ENCODE measurements around the gene IRF9. TPM values are rescaled to one million over a fixed set of nuclear protein-coding genes. Genes with fewer than 3 reads are reported as not detected.

The IRF9 gene
- total RNA-seq, 2 experiments from 2014 or later = 172 to 209 TPM

- H3K4me3 Mint-ChIP-seq = no peak overlapping the region
- peaks cover 71% of the 10 kb centered on the region for H3K36me3 Mint-ChIP-seq (ENCODE audit: low read depth)
- intact Hi-C loops (cut with DNase I, micrococcal nuclease) = loop anchor here in 1 of 2 experiments (2.0 kb wide), 1 partner anchor 145 kb away; no protein-coding TSS in a partner anchor
- peaks cover 32% of the 10 kb centered on the region for H3K4me1 Mint-ChIP-seq
- no peak for DNase-seq
- CTCF ChIA-PET = interaction anchor here (0.6 to 3.6 kb wide), 15 partner anchors 9 to 147 kb away, joined by 3 to 43 read pairs (median 14); partner anchors contain the start of genes CIDEB, DCAF11, EMC9 and NRL
- POLR2A ChIA-PET = interaction anchor here (1.2 to 3.6 kb wide), 8 partner anchors 9 to 79 kb away, joined by 3 to 36 read pairs (median 7); partner anchors contain the start of genes CHMP4A, DCAF11, EMC9 and NRL
- H3K9me3 Mint-ChIP-seq (ENCODE audit: low read depth) = no peaks in the 10 kb centered on the region
- ATAC-seq = no peak
- H3K27ac Mint-ChIP-seq = peak overlapping the region; percentile 97
- no peaks in the 10 kb centered on the region for H3K27me3 Mint-ChIP-seq
Measured at GRCh38 chr14:24159777-24160498, 1.1 kb upstream of the IRF9 start.

- Mint-ChIP-seq H3K9me3 (ENCODE audit: low read depth) (no peaks in the 10 kb centered on the region), H3K27me3 (no peaks in the 10 kb centered on the region), H3K4me1 (peaks cover 35% of the 10 kb centered on the region), H3K4me3 (peak overlapping the region; percentile 84), H3K36me3 (ENCODE audit: low read depth) (peaks cover 72% of the 10 kb centered on the region), H3K27ac (peak overlapping the region; percentile 97)
- DNase-seq = no peak
- POLR2A ChIA-PET = interaction anchor here (0.6 to 3.6 kb wide), 13 partner anchors 9 to 80 kb away, joined by 3 to 36 read pairs (median 5); partner anchors contain the start of genes CHMP4A, DCAF11, EMC9 and MDP1
- intact Hi-C loops (cut with DNase I, micrococcal nuclease) = loop anchor here in 1 of 2 experiments (2.0 kb wide), 1 partner anchor 146 kb away; no protein-coding TSS in a partner anchor
- ATAC-seq = no peak
- CTCF ChIA-PET = interaction anchor here (0.6 to 3.6 kb wide), 27 partner anchors 8 to 172 kb away, joined by 3 to 43 read pairs (median 6); partner anchors contain the start of genes CIDEB, DCAF11, DHRS4L2 and EMC9
Measured at GRCh38 chr14:24160499-24160849, 591 bp upstream of the IRF9 start.

- ATAC-seq = peak; percentile 13
- Mint-ChIP-seq H3K27me3 (no peaks in the 10 kb centered on the region), H3K36me3 (ENCODE audit: low read depth) (peaks cover 76% of the 10 kb centered on the region), H3K27ac (peak overlapping the region; percentile 97), H3K4me1 (peaks cover 38% of the 10 kb centered on the region), H3K4me3 (peak overlapping the region; percentile 84), H3K9me3 (ENCODE audit: low read depth) (no peaks in the 10 kb centered on the region)
- POLR2A ChIA-PET = interaction anchor here (0.6 to 3.6 kb wide), 15 partner anchors 7 to 111 kb away, joined by 3 to 36 read pairs (median 5); partner anchors contain the start of genes DCAF11, EMC9, IPO4 and NRL
- intact Hi-C loops (cut with DNase I, micrococcal nuclease) = no loop called here
- peak; percentile 56 for DNase-seq
- CTCF ChIA-PET = interaction anchor here (0.6 to 3.6 kb wide), 22 partner anchors 12 to 623 kb away, joined by 3 to 43 read pairs (median 6); partner anchors contain the start of genes CHMP4A, CIDEB, DCAF11 and EMC9
Measured at GRCh38 chr14:24162093-24162492, 1.0 kb downstream of the IRF9 start.

- ATAC-seq (no peak), DNase-seq (no peak)
- H3K4me1 Mint-ChIP-seq = peaks cover 47% of the 10 kb centered on the region
- intact Hi-C loops (cut with DNase I, micrococcal nuclease) = no loop called here
- ChIA-PET POLR2A (interaction anchor here (1.2 to 1.6 kb wide), 5 partner anchors 9 to 50 kb away, joined by 3 to 4 read pairs (median 3); partner anchors contain the start of genes DCAF11, NRL and PSME1), CTCF (interaction anchor here (0.6 to 1.1 kb wide), 2 partner anchors 12 to 575 kb away, joined by 3 read pairs; no protein-coding TSS in a partner anchor)
- no peaks in the 10 kb centered on the region for H3K9me3 Mint-ChIP-seq (ENCODE audit: low read depth)
- no peak overlapping the region for H3K4me3 Mint-ChIP-seq
- H3K36me3 Mint-ChIP-seq (ENCODE audit: low read depth) = peaks cover 78% of the 10 kb centered on the region
- H3K27ac Mint-ChIP-seq = peak overlapping the region; percentile 60
- no peaks in the 10 kb centered on the region for H3K27me3 Mint-ChIP-seq
Measured at GRCh38 chr14:24164518-24164991, 3.5 kb downstream of the IRF9 start.

- Mint-ChIP-seq H3K9me3 (ENCODE audit: low read depth) (no peaks in the 10 kb centered on the region), H3K4me3 (no peak overlapping the region), H3K27me3 (no peaks in the 10 kb centered on the region), H3K4me1 (peaks cover 48% of the 10 kb centered on the region), H3K27ac (peak overlapping the region; percentile 43), H3K36me3 (ENCODE audit: low read depth) (peaks cover 76% of the 10 kb centered on the region)
- DNase-seq (no peak), ATAC-seq (no peak)
- ChIA-PET CTCF (interaction anchor here (0.6 to 1.1 kb wide), 2 partner anchors 11 to 153 kb away, joined by 3 read pairs; no protein-coding TSS in a partner anchor), POLR2A (interaction anchor here (0.6 to 1.3 kb wide), 5 partner anchors 8 to 195 kb away, joined by 3 to 6 read pairs (median 3); no protein-coding TSS in a partner anchor)
- intact Hi-C loops (cut with DNase I, micrococcal nuclease) = no loop called here
Measured at GRCh38 chr14:24165785-24166184, 4.7 kb downstream of the IRF9 start.

GRCh38 chr14:24167469-24168114, 6.5 kb downstream of the IRF9 start:
- intact Hi-C loops (cut with DNase I, micrococcal nuclease) = no loop called here
- H3K9me3 Mint-ChIP-seq (ENCODE audit: low read depth) = no peaks in the 10 kb centered on the region
- no peaks in the 10 kb centered on the region for H3K27me3 Mint-ChIP-seq
- peaks cover 52% of the 10 kb centered on the region for H3K4me1 Mint-ChIP-seq
- DNase-seq (no peak), ATAC-seq (no peak)
- H3K27ac Mint-ChIP-seq = peak overlapping the region; percentile 58
- ChIA-PET CTCF (no interaction called here), POLR2A (interaction anchor here (0.6 kb wide), 1 partner anchor 30 kb away, joined by 8 read pairs; no protein-coding TSS in a partner anchor)
- no peak overlapping the region for H3K4me3 Mint-ChIP-seq
- peaks cover 72% of the 10 kb centered on the region for H3K36me3 Mint-ChIP-seq (ENCODE audit: low read depth)

GRCh38 chr14:24171422-24172260, 10.6 kb downstream of the IRF9 start, which contains the start of gene REC8:
REC8 (plus strand) TSS chr14:24172080; CDS start chr14:24172553, 473 bp downstream.
- H3K9me3 Mint-ChIP-seq (ENCODE audit: low read depth) = no peaks in the 10 kb centered on the region
- ATAC-seq = peak; percentile 81
- H3K36me3 Mint-ChIP-seq (ENCODE audit: low read depth) = peaks cover 46% of the 10 kb centered on the region
- H3K4me1 Mint-ChIP-seq = peaks cover 31% of the 10 kb centered on the region
- POLR2A ChIA-PET = interaction anchor here (0.6 to 1.5 kb wide), 4 partner anchors 9 to 77 kb away, joined by 4 to 11 read pairs (median 4); partner anchors contain the start of gene IRF9
- peak; percentile 75 for DNase-seq
- H3K27ac Mint-ChIP-seq = peak within 1 kb of the TSS; percentile 69
- CTCF ChIA-PET = interaction anchor here (0.7 to 2.8 kb wide), 2 partner anchors 11 to 612 kb away, joined by 3 to 10 read pairs; partner anchors contain the start of gene IRF9
- H3K27me3 Mint-ChIP-seq = no peaks in the 10 kb centered on the region
- H3K4me3 Mint-ChIP-seq = peak within 1 kb of the TSS; percentile 66
- intact Hi-C loops (cut with DNase I, micrococcal nuclease) = loop anchor here (1.0 to 2.0 kb wide), 2 partner anchors 17 kb away; partner anchors contain the start of gene IPO4 (in 2 of the 2)

- no peak overlapping the region for H3K27ac Mint-ChIP-seq
- intact Hi-C loops (cut with DNase I, micrococcal nuclease) = loop anchor here in 1 of 2 experiments (2.0 kb wide), 1 partner anchor 16 kb away; the partner anchor contains the start of gene IPO4
- peak overlapping the region; percentile 47 for H3K4me3 Mint-ChIP-seq
- H3K36me3 Mint-ChIP-seq (ENCODE audit: low read depth) = peaks cover 46% of the 10 kb centered on the region
- ChIA-PET CTCF (interaction anchor here (1.4 to 2.8 kb wide), 2 partner anchors 12 to 15 kb away, joined by 4 to 10 read pairs; partner anchors contain the start of genes IPO4 and IRF9), POLR2A (interaction anchor here (1.3 to 1.4 kb wide), 2 partner anchors 10 to 11 kb away, joined by 4 to 5 read pairs; partner anchors contain the start of gene IRF9)
- H3K4me1 Mint-ChIP-seq = peaks cover 27% of the 10 kb centered on the region
- no peaks in the 10 kb centered on the region for H3K9me3 Mint-ChIP-seq (ENCODE audit: low read depth)
- DNase-seq (no peak), ATAC-seq (no peak)
- no peaks in the 10 kb centered on the region for H3K27me3 Mint-ChIP-seq
Measured at GRCh38 chr14:24172261-24172860, 11.3 kb downstream of the IRF9 start.

- Mint-ChIP-seq H3K27me3 (no peaks in the 10 kb centered on the region), H3K9me3 (ENCODE audit: low read depth) (no peaks in the 10 kb centered on the region), H3K4me1 (peaks cover 24% of the 10 kb centered on the region), H3K27ac (no peak overlapping the region), H3K4me3 (no peak overlapping the region), H3K36me3 (ENCODE audit: low read depth) (peaks cover 44% of the 10 kb centered on the region)
- ChIA-PET POLR2A (interaction anchor here (1.1 to 1.4 kb wide), 3 partner anchors 8 to 12 kb away, joined by 3 to 5 read pairs (median 4); partner anchors contain the start of gene IRF9), CTCF (interaction anchor here (0.9 to 2.8 kb wide), 3 partner anchors 12 to 82 kb away, joined by 3 to 10 read pairs (median 4); partner anchors contain the start of genes IPO4 and IRF9)
- intact Hi-C loops (cut with DNase I, micrococcal nuclease) = loop anchor here in 1 of 2 experiments (2.0 kb wide), 1 partner anchor 16 kb away; the partner anchor contains the start of gene IPO4
- no peak for DNase-seq
- ATAC-seq = no peak
Measured at GRCh38 chr14:24172871-24173281, 11.8 kb downstream of the IRF9 start.

Measured in activated CD4-positive, alpha-beta T cell treated with anti-CD3 and anti-CD28 coated beads for 36 hours (primary cell).